Nephron progenitor cell (in vitro differentiated cells): ENCODE data around the gene PAXIP1.
"Not testable (repeated sequence)": the region's sequence is repeated elsewhere in the genome, so short reads cannot be mapped to it uniquely, and the experiment has no call there.

Experiments
- DNase-seq: peaks from one replicate; pipeline ENCODE4 v3.0.0; 2021
- H3K27ac Mint-ChIP-seq: 2 replicates; pipeline ENCODE4 v1.8.0; 2021; ENCODE audit warnings: mild to moderate bottlenecking, moderate library complexity, mixed read lengths
- H3K27me3 Mint-ChIP-seq: 2 replicates; pipeline ENCODE4 v1.8.0; 2021; ENCODE audit warnings: mild to moderate bottlenecking, low read depth, mixed read lengths; ENCODE audit not compliant: poor library complexity
- H3K36me3 Mint-ChIP-seq: 2 replicates; pipeline ENCODE4 v1.8.0; 2021; ENCODE audit warnings: low read depth, mixed read lengths
- H3K4me1 Mint-ChIP-seq: 2 replicates; pipeline ENCODE4 v1.8.0; 2021; ENCODE audit warnings: mixed read lengths
- H3K4me3 Mint-ChIP-seq: 2 replicates; pipeline ENCODE4 v1.8.0; 2021; ENCODE audit warnings: mild to moderate bottlenecking, moderate library complexity, mixed read lengths
- H3K9me3 Mint-ChIP-seq: 2 replicates; pipeline ENCODE4 v1.8.0; 2021; ENCODE audit warnings: mild to moderate bottlenecking, moderate library complexity, mixed read lengths
- TF ChIP-seq, protein P1 (sequence below): fragments of 200-600 bp; sonication (generic); IDR thresholded peaks from 2 replicates; pipeline ENCODE4 v1.5.0; 2021; ENCODE audit warnings: antibody characterized with exemption

PAXIP1 gene, protein sequence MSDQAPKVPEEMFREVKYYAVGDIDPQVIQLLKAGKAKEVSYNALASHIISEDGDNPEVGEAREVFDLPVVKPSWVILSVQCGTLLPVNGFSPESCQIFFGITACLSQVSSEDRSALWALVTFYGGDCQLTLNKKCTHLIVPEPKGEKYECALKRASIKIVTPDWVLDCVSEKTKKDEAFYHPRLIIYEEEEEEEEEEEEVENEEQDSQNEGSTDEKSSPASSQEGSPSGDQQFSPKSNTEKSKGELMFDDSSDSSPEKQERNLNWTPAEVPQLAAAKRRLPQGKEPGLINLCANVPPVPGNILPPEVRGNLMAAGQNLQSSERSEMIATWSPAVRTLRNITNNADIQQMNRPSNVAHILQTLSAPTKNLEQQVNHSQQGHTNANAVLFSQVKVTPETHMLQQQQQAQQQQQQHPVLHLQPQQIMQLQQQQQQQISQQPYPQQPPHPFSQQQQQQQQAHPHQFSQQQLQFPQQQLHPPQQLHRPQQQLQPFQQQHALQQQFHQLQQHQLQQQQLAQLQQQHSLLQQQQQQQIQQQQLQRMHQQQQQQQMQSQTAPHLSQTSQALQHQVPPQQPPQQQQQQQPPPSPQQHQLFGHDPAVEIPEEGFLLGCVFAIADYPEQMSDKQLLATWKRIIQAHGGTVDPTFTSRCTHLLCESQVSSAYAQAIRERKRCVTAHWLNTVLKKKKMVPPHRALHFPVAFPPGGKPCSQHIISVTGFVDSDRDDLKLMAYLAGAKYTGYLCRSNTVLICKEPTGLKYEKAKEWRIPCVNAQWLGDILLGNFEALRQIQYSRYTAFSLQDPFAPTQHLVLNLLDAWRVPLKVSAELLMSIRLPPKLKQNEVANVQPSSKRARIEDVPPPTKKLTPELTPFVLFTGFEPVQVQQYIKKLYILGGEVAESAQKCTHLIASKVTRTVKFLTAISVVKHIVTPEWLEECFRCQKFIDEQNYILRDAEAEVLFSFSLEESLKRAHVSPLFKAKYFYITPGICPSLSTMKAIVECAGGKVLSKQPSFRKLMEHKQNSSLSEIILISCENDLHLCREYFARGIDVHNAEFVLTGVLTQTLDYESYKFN

DNA sequence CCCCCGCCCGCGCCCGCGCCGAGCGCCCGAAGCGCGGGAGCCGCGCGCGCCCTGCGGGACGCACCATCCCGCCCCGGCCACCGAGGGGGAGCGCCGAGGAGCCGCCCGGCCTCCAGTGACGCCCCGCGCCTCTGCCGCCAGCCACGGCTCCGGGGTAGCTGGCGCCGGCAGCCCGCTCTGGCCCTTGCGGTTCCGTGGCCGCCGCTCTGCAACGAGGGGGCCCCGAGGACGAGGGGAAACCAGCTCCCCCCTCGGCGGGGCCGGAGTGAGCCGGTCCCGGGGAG lies at the start of gene PAXIP1:
Gene PAXIP1 (minus strand): TSS at position 33 of the 284 bp plus-strand sequence. CDS start 195 bp downstream, outside the sequence.
- TF ChIP-seq, protein P1, sequence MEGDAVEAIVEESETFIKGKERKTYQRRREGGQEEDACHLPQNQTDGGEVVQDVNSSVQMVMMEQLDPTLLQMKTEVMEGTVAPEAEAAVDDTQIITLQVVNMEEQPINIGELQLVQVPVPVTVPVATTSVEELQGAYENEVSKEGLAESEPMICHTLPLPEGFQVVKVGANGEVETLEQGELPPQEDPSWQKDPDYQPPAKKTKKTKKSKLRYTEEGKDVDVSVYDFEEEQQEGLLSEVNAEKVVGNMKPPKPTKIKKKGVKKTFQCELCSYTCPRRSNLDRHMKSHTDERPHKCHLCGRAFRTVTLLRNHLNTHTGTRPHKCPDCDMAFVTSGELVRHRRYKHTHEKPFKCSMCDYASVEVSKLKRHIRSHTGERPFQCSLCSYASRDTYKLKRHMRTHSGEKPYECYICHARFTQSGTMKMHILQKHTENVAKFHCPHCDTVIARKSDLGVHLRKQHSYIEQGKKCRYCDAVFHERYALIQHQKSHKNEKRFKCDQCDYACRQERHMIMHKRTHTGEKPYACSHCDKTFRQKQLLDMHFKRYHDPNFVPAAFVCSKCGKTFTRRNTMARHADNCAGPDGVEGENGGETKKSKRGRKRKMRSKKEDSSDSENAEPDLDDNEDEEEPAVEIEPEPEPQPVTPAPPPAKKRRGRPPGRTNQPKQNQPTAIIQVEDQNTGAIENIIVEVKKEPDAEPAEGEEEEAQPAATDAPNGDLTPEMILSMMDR: no peak
- peak within 1 kb of the TSS; percentile 99 for H3K27ac Mint-ChIP-seq
- H3K4me3 Mint-ChIP-seq: peak within 1 kb of the TSS; percentile 98
- H3K36me3 Mint-ChIP-seq: peaks cover 22% of the 10 kb centered on the region
- peaks cover 3% of the 10 kb centered on the region for H3K27me3 Mint-ChIP-seq
- no peaks in the 10 kb centered on the region for H3K9me3 Mint-ChIP-seq
- peak; percentile 75 for DNase-seq
- H3K4me1 Mint-ChIP-seq: peaks cover 17% of the 10 kb centered on the region

GRCh38 chr7:155051355-155051754 lies 48.4 kb upstream of the PAXIP1 start:
- Mint-ChIP-seq H3K9me3 (no peaks in the 10 kb centered on the region), H3K4me3 (no peak overlapping the region), H3K27ac (no peak overlapping the region), H3K4me1 (no peaks in the 10 kb centered on the region), H3K36me3 (no peaks in the 10 kb centered on the region), H3K27me3 (peaks cover 13% of the 10 kb centered on the region)
- TF ChIP-seq, protein P1: no peak
- no peak for DNase-seq

GRCh38 chr7:155048006-155048405 lies 45.1 kb upstream of the PAXIP1 start:
- Mint-ChIP-seq H3K36me3 (no peaks in the 10 kb centered on the region), H3K9me3 (no peaks in the 10 kb centered on the region), H3K4me1 (no peaks in the 10 kb centered on the region), H3K27ac (no peak overlapping the region), H3K4me3 (no peak overlapping the region), H3K27me3 (peaks cover 19% of the 10 kb centered on the region)
- DNase-seq: no peak
- TF ChIP-seq, protein P1: no peak

DNA sequence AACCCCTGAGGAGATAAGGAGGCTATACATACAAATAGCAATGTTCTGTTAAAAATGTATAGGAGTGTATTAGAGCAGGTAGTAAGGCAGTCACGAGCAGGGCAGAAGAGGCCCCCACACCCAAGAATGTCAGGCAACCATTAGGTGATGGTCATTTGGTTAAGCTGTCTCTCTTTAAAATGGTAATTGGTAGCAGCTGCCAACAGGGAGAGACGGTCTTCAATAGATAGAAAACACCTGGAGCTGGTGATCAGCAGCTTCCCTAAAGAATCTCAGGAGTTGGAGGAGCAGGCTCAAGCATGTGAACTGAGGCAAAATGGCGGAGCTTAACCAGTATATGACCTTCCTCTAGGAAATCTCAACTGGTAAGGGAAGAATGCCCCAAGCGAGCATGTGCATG lies 40.8 kb upstream of the PAXIP1 start:
- H3K4me3 Mint-ChIP-seq: no peak overlapping the region
- H3K27me3 Mint-ChIP-seq: peaks cover 14% of the 10 kb centered on the region
- H3K9me3 Mint-ChIP-seq: no peaks in the 10 kb centered on the region
- no peak for DNase-seq
- no peaks in the 10 kb centered on the region for H3K4me1 Mint-ChIP-seq
- TF ChIP-seq, protein P1: no peak
- H3K27ac Mint-ChIP-seq: no peak overlapping the region
- no peaks in the 10 kb centered on the region for H3K36me3 Mint-ChIP-seq

- no peak overlapping the region for H3K27ac Mint-ChIP-seq
- TF ChIP-seq, protein P1: no peak
Observed at GRCh38 chr7:155038335-155038734, 35.4 kb upstream of the PAXIP1 start.

GRCh38 chr7:155034495-155034894 lies 31.6 kb upstream of the PAXIP1 start:
- not testable (repeated sequence) for H3K36me3 Mint-ChIP-seq, H3K27me3 Mint-ChIP-seq, H3K9me3 Mint-ChIP-seq, H3K4me3 Mint-ChIP-seq, DNase-seq, H3K4me1 Mint-ChIP-seq, H3K27ac Mint-ChIP-seq

More at GRCh38 chr7:155038335-155038734, 35.4 kb upstream of the PAXIP1 start:
- Mint-ChIP-seq H3K36me3 (no peaks in the 10 kb centered on the region), H3K9me3 (no peaks in the 10 kb centered on the region), H3K4me1 (no peaks in the 10 kb centered on the region), H3K27me3 (peaks cover 6% of the 10 kb centered on the region), H3K4me3 (no peak overlapping the region)
- no peak for DNase-seq
